ENCODE data around the gene ADGRV1.
"Not testable (repeated sequence)": the region's sequence is repeated elsewhere in the genome, so short reads cannot be mapped to it uniquely, and the experiment has no call there.

DNA sequence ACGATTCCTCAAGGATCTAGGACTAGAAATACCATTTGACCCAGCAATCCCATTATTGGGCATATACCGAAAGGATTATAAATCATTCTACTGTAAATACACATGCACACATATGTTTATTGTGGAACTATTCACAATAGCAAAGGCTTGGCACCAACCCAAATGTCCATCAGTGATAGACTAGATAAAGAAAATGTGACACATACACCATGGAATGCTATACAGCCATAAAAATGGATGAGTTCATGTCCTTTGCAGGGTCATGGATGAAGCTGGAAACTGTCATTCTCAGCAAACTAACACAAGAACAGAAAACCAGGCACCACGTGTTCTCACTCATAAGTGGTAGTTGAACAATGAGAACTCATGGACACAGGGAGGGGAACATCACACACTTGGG lies 241.9 kb downstream of the ADGRV1 start:
- not testable (repeated sequence) for TF ChIP-seq SUZ12 (IDR thresholded peaks at IDR 0.05; ENCODE audit: extremely low read depth, insufficient read depth, insufficient read length); ZNF274 (IDR thresholded peaks at IDR 0.05; ENCODE audit: low read depth, low read length); YY1 (IDR thresholded peaks at IDR 0.05; ENCODE audit: insufficient read depth, insufficient read length)
